Activated CD8-positive, alpha-beta memory T cell treated with anti-CD3 and anti-CD28 coated beads, Interleukin-2, amount 50 U/mL, for 48 hours (primary cell): Measurements from ENCODE around the gene FIGN.

Experiments used
- DNase-seq: peaks from one replicate; pipeline ENCODE4 v3.0.0-alpha.2; 2020

The FIGN gene

DNA sequence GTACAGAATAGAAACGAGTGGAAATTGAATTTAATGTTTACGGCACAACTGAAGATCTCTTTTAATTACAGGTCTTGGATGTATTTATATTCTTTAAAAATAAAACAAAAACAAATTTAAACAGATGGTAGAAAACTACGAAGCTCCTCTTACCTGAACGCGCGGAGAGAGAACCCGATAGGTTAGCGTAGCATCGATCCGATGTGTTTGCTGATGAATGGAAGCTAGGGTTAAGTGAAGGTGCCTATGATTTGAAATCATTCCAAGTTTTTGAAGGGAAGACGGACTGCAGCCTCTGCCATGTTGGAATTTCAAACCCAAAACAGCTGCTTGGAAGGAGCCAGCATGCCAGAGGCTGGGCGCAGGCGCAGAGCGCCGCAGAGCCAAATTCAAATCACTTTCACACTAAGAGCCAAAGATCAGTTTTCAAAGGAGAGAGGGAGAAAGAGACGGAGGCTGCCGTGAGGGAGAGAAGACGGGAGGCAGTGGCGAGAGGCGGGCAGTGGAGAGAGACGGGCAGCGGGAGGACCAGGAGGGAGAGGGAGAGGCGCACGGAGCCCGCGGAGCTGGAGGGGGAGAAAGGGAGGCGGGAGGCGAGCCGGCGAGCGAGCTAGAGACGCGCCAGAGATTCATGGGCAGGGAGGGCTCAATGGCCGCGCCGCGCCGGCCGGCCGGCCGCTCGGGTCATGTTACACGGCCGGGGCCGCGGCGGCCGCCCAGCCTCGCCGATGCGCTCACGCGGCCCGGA lies at the start of gene FIGN:
Gene FIGN, minus strand, starts transcription at position 324 of the 748 bp plus-strand sequence. CDS start 1,081 bp downstream, outside the sequence.
- no peak for DNase-seq

DNA sequence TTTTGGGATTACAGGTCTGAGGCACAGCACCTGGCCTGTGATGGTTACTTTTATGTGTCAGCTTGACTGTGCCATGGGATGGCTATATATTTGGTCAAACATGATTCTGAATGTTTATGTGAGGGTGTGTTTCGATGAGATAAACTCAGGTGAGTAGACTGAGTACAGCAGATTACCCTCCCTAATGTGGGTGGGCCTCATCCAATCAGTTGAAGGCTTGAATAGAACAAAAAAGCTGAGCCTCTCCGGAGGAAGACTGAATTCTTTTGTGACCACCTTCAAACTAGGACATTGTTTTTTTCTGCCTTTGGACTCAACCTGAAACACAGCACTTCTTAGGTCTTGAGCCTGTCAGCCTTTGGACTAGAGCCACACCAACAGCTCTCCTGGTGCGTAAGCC lies 49.4 kb upstream of the FIGN start:
- DNase-seq = no peak

- no peak for DNase-seq
These were observed 44.3 kb upstream of the FIGN start for GRCh38 chr2:163779970-163780597.

DNA sequence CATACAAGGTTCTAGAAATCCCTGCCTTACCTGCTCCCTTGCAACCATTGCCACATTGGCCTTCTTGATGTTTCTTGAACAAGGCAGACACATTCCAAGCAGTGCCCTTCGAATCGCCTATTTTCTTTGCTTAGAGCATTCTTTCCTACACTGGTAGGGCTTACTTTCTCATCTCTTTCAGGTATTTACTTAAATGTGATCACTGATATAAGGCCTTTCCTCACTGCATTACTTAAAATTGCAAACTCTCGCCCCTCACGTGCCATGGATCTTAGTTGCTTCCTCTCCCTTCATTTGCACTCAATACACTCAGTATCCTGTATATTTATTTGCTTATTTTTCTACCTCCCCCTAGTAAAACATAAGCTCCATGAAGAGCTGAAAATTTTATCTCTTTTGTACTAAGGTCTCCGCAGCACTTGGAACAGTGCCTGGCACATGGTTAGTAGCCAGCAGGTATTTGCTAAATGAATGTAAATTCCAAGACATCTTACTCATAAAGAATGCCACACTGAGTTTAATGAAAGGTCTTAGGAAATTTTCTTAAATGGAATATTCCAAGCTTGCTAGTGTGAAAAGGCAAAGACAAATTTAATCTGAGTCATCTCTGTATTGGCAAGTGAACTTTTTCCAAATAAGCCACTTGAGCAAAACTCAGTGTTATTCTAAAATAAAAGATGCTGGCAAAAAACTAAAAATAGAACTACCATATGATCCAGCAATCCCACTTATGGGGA lies 42.4 kb upstream of the FIGN start:
- no peak for DNase-seq

- no peak for DNase-seq
These were observed 39.5 kb upstream of the FIGN start for GRCh38 chr2:163775304-163775703.

- DNase-seq = no peak
These were observed 39.1 kb upstream of the FIGN start for GRCh38 chr2:163774862-163775261.

GRCh38 chr2:163773276-163773675 lies 37.5 kb upstream of the FIGN start:
- no peak for DNase-seq

GRCh38 chr2:163771596-163771995 lies 35.8 kb upstream of the FIGN start:
- DNase-seq = no peak

- no peak for DNase-seq
These were observed 33.3 kb upstream of the FIGN start for GRCh38 chr2:163768881-163769695.

DNA sequence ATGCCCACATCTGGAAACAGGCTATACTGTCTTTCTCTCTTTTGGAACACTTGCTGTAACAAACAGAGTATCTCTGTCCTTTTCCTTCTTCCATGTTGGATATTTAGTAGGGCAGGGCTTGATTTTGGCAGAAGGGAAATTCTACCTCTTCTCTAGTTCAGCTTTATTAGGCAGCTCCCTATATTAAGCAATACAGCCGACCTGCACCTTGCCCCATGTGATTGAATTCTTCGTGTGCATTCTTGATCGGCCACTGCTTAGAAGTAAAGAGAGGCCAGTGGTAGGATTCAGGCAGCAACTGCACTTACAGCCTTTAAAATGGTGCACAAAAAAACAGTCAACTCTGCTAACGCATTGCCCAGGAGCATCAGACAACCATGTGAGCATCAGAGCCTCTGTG lies 31.3 kb upstream of the FIGN start:
- no peak for DNase-seq

DNA sequence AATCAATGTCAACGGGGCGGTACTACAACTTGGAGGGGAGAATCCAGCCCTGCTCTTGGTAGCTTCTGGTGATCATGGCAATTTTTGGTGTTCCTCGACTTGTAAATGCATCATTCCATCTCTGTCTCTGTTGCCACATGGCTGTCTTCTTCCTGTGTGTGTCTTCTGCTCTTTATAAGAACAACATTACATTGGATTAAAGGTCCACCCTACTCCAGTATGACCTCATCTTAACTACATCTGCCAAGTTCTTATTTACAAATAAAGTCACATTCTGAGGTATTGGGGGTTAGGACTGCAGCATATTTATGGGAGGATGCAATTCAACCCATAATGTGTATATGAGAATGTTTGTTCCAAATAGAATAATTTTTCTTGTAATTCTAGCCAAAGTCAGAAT lies 28.8 kb upstream of the FIGN start:
- no peak for DNase-seq

DNA sequence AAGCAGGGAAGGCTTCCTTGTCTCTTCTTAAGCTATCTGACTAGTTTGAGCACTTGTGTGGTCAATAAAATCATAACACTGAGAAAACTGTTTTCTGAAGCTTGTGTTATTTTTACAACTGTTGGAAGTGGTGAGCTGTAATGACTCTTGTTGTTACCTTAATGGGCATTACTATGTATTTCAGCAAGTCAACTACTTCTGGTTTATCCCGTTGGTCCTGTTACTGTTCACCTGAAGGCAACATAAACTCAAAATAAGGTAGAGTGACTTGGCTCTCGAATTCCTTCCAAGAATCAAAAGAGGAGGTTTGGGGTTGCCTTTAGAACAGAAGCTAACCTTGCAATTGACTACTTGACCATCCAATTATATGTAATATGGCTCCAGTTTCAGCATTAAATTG lies 23.2 kb upstream of the FIGN start:
- no peak for DNase-seq

- no peak for DNase-seq
These were observed 22.0 kb upstream of the FIGN start for GRCh38 chr2:163757814-163758213.

DNA sequence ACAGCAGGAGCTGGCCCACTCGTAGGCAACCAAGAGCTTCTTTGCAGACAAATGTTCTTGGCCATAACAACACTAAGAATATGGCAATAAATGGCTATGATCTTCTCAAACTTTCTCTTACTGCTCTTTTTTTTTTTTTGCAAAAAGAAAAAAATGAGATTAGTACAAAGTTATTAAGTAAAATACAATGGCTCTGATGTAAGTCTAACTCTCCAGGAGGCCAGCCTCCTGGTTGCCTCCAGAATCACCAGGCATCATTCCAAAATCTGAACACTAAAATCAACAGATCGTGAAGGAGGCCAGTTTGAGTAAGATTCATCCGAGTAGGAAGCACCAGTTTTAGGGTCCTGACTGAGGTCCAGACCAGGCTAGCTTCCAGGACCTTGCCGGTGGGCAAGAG lies 20.8 kb upstream of the FIGN start:
- DNase-seq = no peak

DNA sequence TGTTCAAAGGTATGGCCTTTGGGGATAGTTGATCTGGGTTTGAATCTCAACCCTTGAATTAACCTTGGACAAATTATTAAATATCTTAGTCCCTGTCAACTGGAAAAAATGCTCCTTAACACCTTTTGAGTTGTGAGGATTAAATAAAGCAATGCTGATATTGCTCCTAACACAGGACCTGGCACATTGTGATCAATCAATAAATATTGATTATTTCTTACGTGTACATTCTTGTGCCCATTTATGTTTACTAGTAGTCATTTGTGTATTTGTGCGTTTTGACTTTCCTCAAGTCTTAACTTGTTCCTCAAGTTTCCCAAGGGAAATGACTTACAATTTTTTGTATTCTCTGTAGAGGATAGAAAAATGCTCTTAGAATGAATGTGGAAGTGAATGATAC lies 19.6 kb upstream of the FIGN start:
- DNase-seq = no peak

GRCh38 chr2:163753726-163754125 lies 17.9 kb upstream of the FIGN start:
- DNase-seq = no peak

DNA sequence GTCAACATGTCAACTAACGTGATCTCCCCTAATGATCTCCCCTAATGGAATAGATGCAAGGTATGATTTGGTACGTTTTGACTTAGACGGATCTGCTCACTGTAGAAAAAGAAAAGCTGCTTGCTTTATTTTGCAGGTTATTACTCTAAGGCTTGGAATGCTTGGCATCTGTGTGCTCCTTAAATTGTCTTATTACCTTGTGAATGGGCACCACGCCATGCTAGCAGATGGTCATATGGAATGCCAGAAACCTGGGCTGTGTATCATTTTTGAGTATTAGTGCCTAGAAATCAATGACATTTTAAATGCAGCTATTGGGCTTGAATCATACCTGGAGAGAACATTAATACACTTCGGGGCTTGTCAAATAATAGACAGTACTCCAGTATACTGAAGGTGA lies 16.5 kb upstream of the FIGN start:
- no peak for DNase-seq

GRCh38 chr2:163751696-163752095 lies 15.9 kb upstream of the FIGN start:
- no peak for DNase-seq

DNA sequence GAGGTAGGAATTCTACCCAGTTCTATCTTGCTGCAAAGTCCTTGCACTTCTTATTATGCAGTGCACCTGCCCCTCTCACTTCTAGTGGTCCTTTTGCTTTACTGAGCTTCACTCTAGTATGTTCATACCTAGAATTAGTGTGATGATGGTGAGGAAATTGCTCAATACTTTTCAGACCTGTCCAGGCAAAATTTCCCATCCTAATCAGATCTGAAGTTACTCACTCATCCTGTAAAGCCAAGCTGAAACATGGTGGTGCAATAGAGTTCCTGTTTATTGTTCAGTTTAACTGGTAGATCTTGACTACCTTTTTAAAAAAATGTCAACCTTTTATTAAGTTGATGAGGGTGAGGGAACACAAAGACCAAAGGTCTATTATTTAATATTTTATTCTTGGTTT lies 12.6 kb upstream of the FIGN start:
- DNase-seq = no peak

GRCh38 chr2:163741435-163741834 lies 5.6 kb upstream of the FIGN start:
- no peak for DNase-seq

DNA sequence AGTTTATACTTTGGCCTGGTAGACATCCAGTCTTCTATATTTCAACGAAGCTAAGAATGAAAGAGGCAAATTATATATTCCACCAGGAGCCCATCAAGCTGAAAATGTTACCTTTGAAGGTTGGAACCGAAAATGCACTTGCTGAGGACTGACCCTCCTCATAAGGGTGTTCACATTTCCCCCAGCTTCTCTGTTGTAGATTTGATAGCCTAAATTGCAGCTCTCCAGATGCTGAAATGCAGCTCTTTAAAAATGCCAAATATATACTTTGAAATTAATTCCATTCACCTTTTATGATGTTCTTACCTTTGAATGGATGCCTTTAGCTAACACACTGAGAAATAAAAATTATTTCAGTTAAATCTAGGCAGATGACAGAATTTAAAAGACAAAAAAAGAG lies 1.8 kb upstream of the FIGN start:
- no peak for DNase-seq

DNA sequence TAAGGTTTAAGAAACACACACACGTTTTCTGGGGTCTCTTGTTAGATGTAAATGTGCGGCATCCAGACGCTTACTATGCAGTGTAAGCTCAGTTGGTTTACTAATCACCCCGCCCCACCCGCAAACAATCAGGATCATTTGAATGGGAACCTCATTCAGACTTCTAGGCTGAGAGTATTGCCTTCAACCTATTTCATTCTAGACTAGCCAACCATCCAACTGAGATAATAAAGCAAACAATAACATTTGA lies 1.3 kb upstream of the FIGN start:
- DNase-seq = no peak

DNA sequence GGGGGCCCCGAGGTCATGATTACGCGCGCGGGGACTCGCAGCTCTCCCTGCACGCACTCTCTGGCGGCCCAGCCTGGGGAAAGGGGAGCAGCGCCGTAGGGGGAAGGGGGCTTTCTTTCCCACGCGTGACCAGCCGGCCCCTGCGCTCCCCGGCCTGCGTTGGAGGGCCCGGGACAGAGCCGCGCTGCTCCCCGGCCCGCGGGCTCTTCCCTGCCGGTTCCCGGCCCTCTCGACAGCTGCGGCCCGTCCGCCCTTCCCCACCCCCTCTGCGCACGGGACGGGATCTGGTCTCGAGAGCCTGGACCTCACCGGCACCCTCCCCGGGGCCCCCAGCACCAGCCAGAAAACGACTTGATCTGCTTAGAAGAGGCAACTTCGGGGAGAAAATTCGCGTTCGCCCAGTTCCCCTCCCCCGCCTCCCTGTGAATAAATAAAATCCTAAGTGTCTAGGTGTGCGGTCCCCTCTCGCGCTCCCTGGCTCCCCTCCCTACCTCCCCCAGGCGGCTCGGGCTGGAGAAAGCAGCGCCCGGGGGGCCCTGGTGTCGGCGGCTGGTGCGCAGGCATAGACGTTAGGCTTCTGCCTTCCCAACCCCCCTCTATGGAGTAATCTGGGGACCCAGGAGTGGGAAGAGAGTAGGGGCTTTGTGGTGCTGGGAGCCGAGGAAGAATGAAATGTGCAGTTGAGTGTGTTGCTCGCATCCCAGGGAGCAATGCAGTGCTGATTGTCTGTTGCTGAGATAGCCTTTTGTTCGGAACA lies 803 bp upstream of the FIGN start:
- DNase-seq = no peak
